GM12878 (cell line): ENCODE results near the gene HAS3. TPM values are rescaled to one million over a fixed set of nuclear protein-coding genes. Genes with fewer than 3 reads are reported as not detected.

ENCODE experiments used
- ATAC-seq: fragments of 200-7000 bp; cut with Tn5 transposase; 3 replicates; pipeline ENCODE4 v1.9.1; 2020; ENCODE audit warnings: mild to moderate bottlenecking, moderate library complexity
- BruUV-seq: library from RNA; stranded (reverse); fragments of 400-500 nt; replicated peaks from 2 replicates; lab custom pipeline; 2021; lab: Mats Ljungman, UMichigan
- CTCF ChIA-PET: fragments of 300-600 bp; sonication (Branson Sonifier 250); formaldehyde crosslinking; extraction: SDS; loops from one replicate; lab custom pipeline; 2021; ENCODE audit warnings: inconsistent platforms; lab: Yijun Ruan, JAX
- POLR2A ChIA-PET: fragments of 350-600 bp; formaldehyde crosslinking; extraction: SDS; loops from one replicate; lab custom pipeline; 2021; ENCODE audit warnings: inconsistent platforms; lab: Charles Lee
- RAD21 ChIA-PET: fragments of 300-600 bp; sonication (Branson Sonifier 250); formaldehyde crosslinking; loops from one replicate; lab custom pipeline; 2023; ENCODE audit warnings: antibody characterized with exemption; ENCODE audit not compliant: unreplicated experiment; lab: Charles Lee
- SMC1A ChIA-PET: fragments of 300-600 bp; sonication (Branson Sonifier 250); formaldehyde crosslinking; loops from one replicate; lab custom pipeline; 2023; ENCODE audit not compliant: unreplicated experiment, uncharacterized antibody; lab: Charles Lee
- DNase-seq: peaks from one replicate; pipeline ENCODE4 v3.0.0-alpha.2; 2011; ENCODE audit warnings: low read depth, low spot score
- FAIRE-seq: peaks from 3 replicates; lab custom pipeline; 2011; peaks lifted over from hg19 to GRCh38; lab: Jason Lieb, UNC
- H2AFZ ChIP-seq: 2 replicates; pipeline ENCODE4 v1.6.0; 2011; ENCODE audit warnings: low read depth, low read length, control low read depth; ENCODE audit not compliant: control insufficient read depth
- H3K27ac ChIP-seq: 2 replicates; pipeline ENCODE4 v1.5.1; 2011; ENCODE audit warnings: control low read depth; ENCODE audit not compliant: control insufficient read depth, insufficient read depth
- H3K27me3 ChIP-seq, 2 experiments: replicated peaks in 1 of 2; 2 replicates each; pipeline versions ENCODE4 v1.6.0 to v1.6.1; 2011; ENCODE audit warnings: low read length in 1 of 2; ENCODE audit not compliant: control insufficient read depth in 2 of 2, insufficient read depth in 2 of 2
- H3K36me3 ChIP-seq, 2 experiments: 2 replicates each; pipeline ENCODE4 v1.5.1; 2011; ENCODE audit warnings: low read length in 1 of 2; ENCODE audit not compliant: control insufficient read depth in 2 of 2, insufficient read depth in 2 of 2
- H3K4me1 ChIP-seq: 2 replicates; pipeline ENCODE4 v1.6.1; 2011; ENCODE audit warnings: mild to moderate bottlenecking, low read length, moderate library complexity, mixed read lengths; ENCODE audit not compliant: control insufficient read depth, insufficient read depth
- H3K4me2 ChIP-seq: 2 replicates; pipeline ENCODE4 v1.6.0; 2011; ENCODE audit warnings: control low read depth; ENCODE audit not compliant: control insufficient read depth, insufficient read depth
- H3K4me3 ChIP-seq: fragments of 200-600 bp; sonication (generic); 2 replicates; pipeline ENCODE4 v1.5.1; 2016
- H3K79me2 ChIP-seq: 2 replicates; pipeline ENCODE4 v1.6.0; 2011; ENCODE audit warnings: low read length; ENCODE audit not compliant: control insufficient read depth, insufficient read depth
- H3K9ac ChIP-seq: 2 replicates; pipeline ENCODE4 v1.8.0; 2011; ENCODE audit warnings: low read length, control low read depth, mixed read lengths; ENCODE audit not compliant: control insufficient read depth, insufficient read depth
- H3K9me3 ChIP-seq: replicated peaks from 3 replicates; pipeline ENCODE4 v1.5.1; 2011; ENCODE audit warnings: mild to moderate bottlenecking, low read length; ENCODE audit not compliant: control insufficient read depth, insufficient read depth
- H4K20me1 ChIP-seq: 2 replicates; pipeline ENCODE4 v1.6.0; 2011; ENCODE audit not compliant: control insufficient read depth, insufficient read depth
- CBFB ChIP-seq: IDR thresholded peaks from 2 replicates; pipeline ENCODE4 v1.6.1; 2016; ENCODE audit warnings: antibody characterized with exemption, low read depth
- EED ChIP-seq: sonication (generic); IDR thresholded peaks from 2 replicates; pipeline ENCODE4 v1.6.1; 2016; ENCODE audit warnings: antibody characterized with exemption, low read depth
- ETV6 ChIP-seq, 2 experiments: fragments of 450-650 bp in 1 of 2; IDR thresholded peaks in 1 of 2; conservative IDR thresholded peaks in 1 of 2; 2 replicates each; pipeline ENCODE4 v1.6.1; 2014; ENCODE audit warnings: antibody characterized with exemption in 1 of 2, borderline replicate concordance in 1 of 2, low read depth in 1 of 2, mild to moderate bottlenecking in 1 of 2, moderate library complexity in 1 of 2
- GATAD2B ChIP-seq: fragments of 450-650 bp; conservative IDR thresholded peaks from 2 replicates; pipeline ENCODE4 v1.6.1; 2017; ENCODE audit warnings: low read depth, mild to moderate bottlenecking, moderate library complexity
- IRF5 ChIP-seq: fragments of 450-650 bp; IDR thresholded peaks from 2 replicates; pipeline ENCODE4 v1.6.1; 2017; ENCODE audit warnings: borderline replicate concordance
- NBN ChIP-seq: fragments of 450-650 bp; IDR thresholded peaks from 2 replicates; pipeline ENCODE4 v1.6.1; 2016
- RBBP5 ChIP-seq: fragments of 200-600 bp; sonication (generic); conservative IDR thresholded peaks from 2 replicates; pipeline ENCODE4 v1.6.1; 2016
- RUNX3 ChIP-seq: IDR thresholded peaks from 2 replicates; pipeline ENCODE4 v1.6.1; 2012; ENCODE audit warnings: low read length, inconsistent platforms
- SRF ChIP-seq, 2 experiments: IDR thresholded peaks; 2 replicates each; pipeline ENCODE4 v1.6.1; 2011; ENCODE audit warnings: low read depth in 2 of 2, low read length in 2 of 2, mild to moderate bottlenecking in 1 of 2, moderate library complexity in 1 of 2
- ZBTB40 ChIP-seq: fragments of 450-650 bp; IDR thresholded peaks from 2 replicates; pipeline ENCODE4 v1.6.1; 2016; ENCODE audit warnings: mild to moderate bottlenecking, moderate library complexity, borderline replicate concordance
- WGBS: methylation state at CpG from one replicate; pipeline ENCODE4 v1.1.6; 2016; ENCODE audit warnings: low lambda C conversion rate; ENCODE audit not compliant: insufficient replicate concordance, insufficient coverage; ENCODE audit errors: missing lambda C conversion rate; 5-methylcytosine and 5-hydroxymethylcytosine counted together
- in situ Hi-C: fragments of 300-500 bp; cut with MboI; formaldehyde crosslinking; loops from 9 replicates; pipeline ENCODE4 v1.14.3; 2018; ENCODE audit warnings: mixed read lengths
- intact Hi-C: fragments of 100-400 bp; cut with micrococcal nuclease; formaldehyde crosslinking; loops from one replicate; pipeline ENCODE4 v1.14.2; 2022; ENCODE audit not compliant: unreplicated experiment
- polyA plus RNA-seq, 11 experiments: library from polyadenylated mRNA; depleted of rRNA in 4 of 11; unstranded in 6 of 11; stranded (reverse) in 5 of 11; fragments of >200 nt; fragmentation: Nextera tagmentation in 4 of 11; fragmentation: Illumina TruSeq in 1 of 11; extraction: Ambion mirVana in 4 of 11; extraction: Trizol in 1 of 11; gene quantifications; 1 replicate in 1 of 11; 2 replicates in 10 of 11; pipeline versions ENCODE4 v1.2.1 to v1.2.3, GENCODE V29; 2011 to 2016; ENCODE audit warnings: inconsistent platforms in 2 of 11, missing spikeins in 2 of 11, low read depth in 1 of 11
- total RNA-seq, 4 experiments: library from RNA; depleted of rRNA in 3 of 4; stranded (reverse); fragments of >200 nt in 3 of 4; fragmentation: Illumina TruSeq in 1 of 4; extraction: Trizol in 1 of 4; gene quantifications; 2 replicates each; pipeline versions ENCODE4 v1.2.1 to v1.2.3, GENCODE V29; 2013 to 2021

The HAS3 gene
- total and polyA plus RNA-seq, 10 of the 15 experiments (the other 5 are each of a cell fraction or from before 2014, with no cell fraction given) = 0.06 to 0.56 (median 0.19) TPM; not detected in 2

GRCh38 chr16:69084289-69084688 lies 21.2 kb upstream of the HAS3 start (continued):
- TF ChIP-seq ZBTB40 (no peak), NBN (no peak), RUNX3 (no peak), RBBP5 (no peak)

GRCh38 chr16:69085032-69085695 lies 20.3 kb upstream of the HAS3 start:
- no peaks in the 10 kb centered on the region for H3K27me3 ChIP-seq
- no peaks in the 10 kb centered on the region for H3K79me2 ChIP-seq
- ChIA-PET POLR2A (no interaction called here), SMC1A (interaction anchor here (2.1 kb wide), 1 partner anchor 15 kb away, joined by 5 read pairs; no protein-coding TSS in a partner anchor), RAD21 (interaction anchor here (0.5 kb wide), 1 partner anchor 31 kb away, joined by 3 read pairs; no protein-coding TSS in a partner anchor), CTCF (interaction anchor here (0.6 to 2.5 kb wide), 3 partner anchors 8 to 28 kb away, joined by 3 to 7 read pairs (median 4); no protein-coding TSS in a partner anchor)
- TF ChIP-seq ETV6 (conservative IDR thresholded peaks at IDR 0.05 in 1 of 2, IDR thresholded peaks at IDR 0.05 in 1 of 2; ENCODE audit: borderline replicate concordance in 1 of 2, low read depth in 1 of 2) (no peak), CBFB (no peak), SRF (IDR thresholded peaks at IDR 0.05; ENCODE audit: low read depth in 2 of 2, low read length in 2 of 2) (no peak), EED (no peak), IRF5 (no peak), GATAD2B (no peak)
- H2AFZ ChIP-seq = no peak overlapping the region
- DNase-seq = no peak
- no peak overlapping the region for H3K9ac ChIP-seq
- intact Hi-C loops (no loop called here), in situ Hi-C loops (no loop called here)
- no peak for ATAC-seq
- no peaks in the 10 kb centered on the region for H3K9me3 ChIP-seq
- no TSS peak for BruUV-seq
- H3K36me3 ChIP-seq = no peaks in the 10 kb centered on the region; a peak in 1 of 4 replicates
- 94% methylated on average over 5 of the region's 5 CpGs for WGBS
- H3K4me2 ChIP-seq = no peak overlapping the region
- peaks cover 10% of the 10 kb centered on the region for H3K4me1 ChIP-seq
- no peak for FAIRE-seq
- no peak overlapping the region for H3K27ac ChIP-seq
- H3K4me3 ChIP-seq = no peak overlapping the region
- no peaks in the 10 kb centered on the region for H4K20me1 ChIP-seq
